Thyroid gland (tissue), 4 donors: ENCODE results near the gene SHC3. TPM values are rescaled to one million over a fixed set of nuclear protein-coding genes. Genes with fewer than 3 reads are reported as not detected.

Experiments
- DNase-seq, 2 donors: peaks; one replicate each; pipeline ENCODE4 v3.0.0-alpha.2; 2019
- H3K27ac ChIP-seq, 3 donors: fragments of 200-600 bp; sonication (generic); 1 replicate in 2 of 3; 2 replicates in 1 of 3; pipeline ENCODE4 v1.5.1; 2016 to 2019; ENCODE audit warnings: mild to moderate bottlenecking in 1 of 3, moderate library complexity in 1 of 3
- H3K27me3 ChIP-seq: fragments of 200-600 bp; sonication (generic); one replicate; pipeline ENCODE4 v1.5.1; 2019
- H3K36me3 ChIP-seq, 2 donors: fragments of 200-600 bp; sonication (generic); one replicate each; pipeline ENCODE4 v1.5.1; 2016 to 2019
- H3K4me1 ChIP-seq, 2 donors: fragments of 200-600 bp; sonication (generic); one replicate each; pipeline ENCODE4 v1.5.1; 2017 to 2019
- H3K4me3 ChIP-seq, 3 donors: fragments of 200-600 bp; sonication (generic); replicated peaks in 1 of 3; 1 replicate in 2 of 3; 2 replicates in 1 of 3; pipeline ENCODE4 v1.5.1; 2016; ENCODE audit warnings: mild to moderate bottlenecking in 1 of 3
- H3K9me3 ChIP-seq: fragments of 200-600 bp; sonication (generic); one replicate; pipeline ENCODE4 v1.5.1; 2017
- POLR2A ChIP-seq, 2 donors: fragments of 450-650 bp; IDR thresholded peaks; one replicate each; pipeline ENCODE4 v1.6.1; 2017; ENCODE audit warnings: antibody characterized with exemption in 2 of 2, mild to moderate bottlenecking in 2 of 2, moderate library complexity in 1 of 2
- WGBS, 2 donors: methylation state at CpG; one replicate each; pipeline ENCODE4 v1.1.5; 2017; 5-methylcytosine and 5-hydroxymethylcytosine counted together
- intact Hi-C: fragments of 100-400 bp; cut with DNase I; formaldehyde crosslinking; loops from one replicate; pipeline ENCODE4 v1.15.1; 2023
- total RNA-seq, 4 donors: library from RNA; depleted of rRNA; stranded (reverse); fragments of >200 nt; gene quantifications; one replicate each; pipeline ENCODE4 v1.2.3, GENCODE V29; 2016
- TF ChIP-seq, protein P1 (sequence below), 6 experiments: fragments of 200-600 bp in 3 of 6; fragments of 450-650 bp in 3 of 6; sonication (generic) in 3 of 6; IDR thresholded peaks; one replicate each; pipeline ENCODE4 v1.5.1; 2016 to 2019; ENCODE audit warnings: antibody characterized with exemption in 6 of 6, mild to moderate bottlenecking in 2 of 6, inconsistent platforms in 1 of 6, moderate library complexity in 1 of 6

Gene SHC3
- total RNA-seq, 4 donors from 2014 or later = 0.40 to 5.9 (median 1.2) TPM

DNA sequence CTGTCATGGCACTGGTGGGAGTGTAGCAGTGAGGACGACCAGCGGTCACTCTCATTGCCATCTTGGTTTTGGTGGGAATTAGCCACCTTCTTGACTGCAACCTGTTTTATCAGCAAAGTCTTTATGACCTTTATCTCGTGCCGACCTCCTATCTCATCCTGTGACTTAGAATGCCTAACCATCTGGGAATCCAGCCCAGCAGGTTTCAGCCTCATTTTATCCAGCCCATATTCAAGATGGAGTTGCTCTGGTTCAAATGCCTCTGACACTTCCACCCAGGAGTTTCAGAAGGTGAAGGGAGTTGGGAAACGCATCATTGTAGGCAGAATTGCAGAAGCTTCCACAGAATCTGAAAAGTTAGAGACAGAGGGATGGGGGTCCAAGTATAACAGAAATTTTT lies 35.4 kb downstream of the SHC3 start:
- H3K36me3 ChIP-seq = no peaks in the 10 kb centered on the region
- no peak overlapping the region for H3K4me3 ChIP-seq
- TF ChIP-seq, protein P1, sequence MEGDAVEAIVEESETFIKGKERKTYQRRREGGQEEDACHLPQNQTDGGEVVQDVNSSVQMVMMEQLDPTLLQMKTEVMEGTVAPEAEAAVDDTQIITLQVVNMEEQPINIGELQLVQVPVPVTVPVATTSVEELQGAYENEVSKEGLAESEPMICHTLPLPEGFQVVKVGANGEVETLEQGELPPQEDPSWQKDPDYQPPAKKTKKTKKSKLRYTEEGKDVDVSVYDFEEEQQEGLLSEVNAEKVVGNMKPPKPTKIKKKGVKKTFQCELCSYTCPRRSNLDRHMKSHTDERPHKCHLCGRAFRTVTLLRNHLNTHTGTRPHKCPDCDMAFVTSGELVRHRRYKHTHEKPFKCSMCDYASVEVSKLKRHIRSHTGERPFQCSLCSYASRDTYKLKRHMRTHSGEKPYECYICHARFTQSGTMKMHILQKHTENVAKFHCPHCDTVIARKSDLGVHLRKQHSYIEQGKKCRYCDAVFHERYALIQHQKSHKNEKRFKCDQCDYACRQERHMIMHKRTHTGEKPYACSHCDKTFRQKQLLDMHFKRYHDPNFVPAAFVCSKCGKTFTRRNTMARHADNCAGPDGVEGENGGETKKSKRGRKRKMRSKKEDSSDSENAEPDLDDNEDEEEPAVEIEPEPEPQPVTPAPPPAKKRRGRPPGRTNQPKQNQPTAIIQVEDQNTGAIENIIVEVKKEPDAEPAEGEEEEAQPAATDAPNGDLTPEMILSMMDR (IDR thresholded peaks at IDR 0.05) = no peak
- TF ChIP-seq POLR2A (IDR thresholded peaks at IDR 0.05) = no peak
- no peaks in the 10 kb centered on the region for H3K9me3 ChIP-seq
- WGBS, 2 donors = 95 to 96% methylated on average over 5 of the region's 5 CpGs
- no peaks in the 10 kb centered on the region for H3K27me3 ChIP-seq
- DNase-seq = no peak
- H3K4me1 ChIP-seq = peaks cover 5 to 14% of the 10 kb centered on the region in 2 donors
- no peak overlapping the region for H3K27ac ChIP-seq
- intact Hi-C loops = no loop called here

DNA sequence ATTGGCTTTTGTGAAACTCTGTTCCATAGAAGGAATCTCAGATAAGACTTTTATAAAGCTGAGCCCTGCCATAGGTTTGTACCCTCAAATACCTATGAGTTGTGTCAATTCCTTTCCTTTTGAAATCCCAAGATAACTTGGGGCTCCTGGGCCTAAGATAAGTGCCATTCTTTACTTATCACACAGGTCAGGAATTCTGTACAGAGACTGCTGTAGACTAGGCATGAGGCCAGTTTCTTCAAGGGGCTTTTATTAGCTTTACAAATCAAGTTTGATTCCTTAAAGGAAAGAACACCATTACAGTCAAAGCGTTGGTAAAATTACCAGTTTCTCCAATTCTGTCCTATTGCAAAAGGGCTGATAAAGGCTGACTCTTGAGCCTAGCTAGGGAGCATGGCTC lies 39.2 kb downstream of the SHC3 start:
- no peaks in the 10 kb centered on the region for H3K27me3 ChIP-seq
- H3K27ac ChIP-seq = no peak overlapping the region
- H3K36me3 ChIP-seq = no peaks in the 10 kb centered on the region
- no peak overlapping the region for H3K4me3 ChIP-seq
- WGBS, 2 donors = 71 to 86% methylated on average over 1 of the region's 1 CpG
- intact Hi-C loops = no loop called here
- no peaks in the 10 kb centered on the region for H3K9me3 ChIP-seq
- TF ChIP-seq POLR2A (IDR thresholded peaks at IDR 0.05) = no peak
- TF ChIP-seq, protein P1 (IDR thresholded peaks at IDR 0.05) = no peak
- DNase-seq = no peak
- no peaks in the 10 kb centered on the region for H3K4me1 ChIP-seq

DNA sequence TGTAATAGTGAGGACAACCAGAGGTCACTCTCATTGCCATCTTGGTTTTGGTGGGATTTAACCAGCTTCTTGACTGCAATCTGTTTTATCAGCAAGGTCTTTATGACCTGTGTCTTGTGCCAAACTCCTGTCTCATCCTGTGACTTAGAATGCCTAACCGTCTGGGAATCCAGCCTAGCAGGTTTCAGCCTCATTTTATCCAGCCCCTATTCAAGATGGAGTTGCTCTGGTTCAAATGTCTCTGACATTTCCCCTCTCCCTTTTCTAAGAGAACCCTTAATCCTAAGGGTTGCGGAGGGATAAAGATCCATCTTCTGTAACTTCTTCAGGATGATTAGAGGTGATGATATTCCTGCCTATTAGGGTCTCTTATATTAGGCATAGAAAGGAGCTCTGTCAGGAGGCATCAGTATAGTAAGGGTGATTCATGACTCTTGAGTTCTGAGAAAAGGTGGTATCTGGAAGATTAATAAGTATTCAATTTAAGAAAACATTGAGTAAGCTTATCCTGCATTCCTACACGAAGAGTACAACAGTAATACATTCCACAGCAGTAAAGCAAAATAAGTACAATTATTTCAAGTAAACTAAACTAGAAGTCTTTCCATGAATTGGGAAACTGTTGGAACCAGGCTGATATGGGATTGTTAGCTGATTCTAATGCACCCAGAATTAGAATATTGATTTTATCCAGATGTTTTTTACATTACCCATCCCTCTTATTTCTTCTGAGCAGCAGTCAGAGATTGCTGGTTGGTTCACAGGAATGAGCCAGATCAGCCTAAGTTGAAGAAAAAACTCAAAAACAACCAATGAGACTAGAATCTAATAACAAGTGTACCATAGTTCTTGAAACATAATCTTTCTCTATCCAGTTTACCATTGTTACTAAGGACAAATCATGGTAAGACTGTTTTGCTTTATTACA lies 39.9 kb downstream of the SHC3 start:
- intact Hi-C loops = no loop called here
- H3K36me3 ChIP-seq = no peaks in the 10 kb centered on the region
- no peak overlapping the region for H3K27ac ChIP-seq
- H3K4me1 ChIP-seq = no peaks in the 10 kb centered on the region
- TF ChIP-seq POLR2A (IDR thresholded peaks at IDR 0.05) = no peak
- TF ChIP-seq, protein P1 (IDR thresholded peaks at IDR 0.05) = no peak
- 85 to 86% methylated on average over 3 of the region's 3 CpGs for WGBS, 2 donors
- H3K27me3 ChIP-seq = no peaks in the 10 kb centered on the region
- DNase-seq = no peak
- no peak overlapping the region for H3K4me3 ChIP-seq
- H3K9me3 ChIP-seq = no peaks in the 10 kb centered on the region

DNA sequence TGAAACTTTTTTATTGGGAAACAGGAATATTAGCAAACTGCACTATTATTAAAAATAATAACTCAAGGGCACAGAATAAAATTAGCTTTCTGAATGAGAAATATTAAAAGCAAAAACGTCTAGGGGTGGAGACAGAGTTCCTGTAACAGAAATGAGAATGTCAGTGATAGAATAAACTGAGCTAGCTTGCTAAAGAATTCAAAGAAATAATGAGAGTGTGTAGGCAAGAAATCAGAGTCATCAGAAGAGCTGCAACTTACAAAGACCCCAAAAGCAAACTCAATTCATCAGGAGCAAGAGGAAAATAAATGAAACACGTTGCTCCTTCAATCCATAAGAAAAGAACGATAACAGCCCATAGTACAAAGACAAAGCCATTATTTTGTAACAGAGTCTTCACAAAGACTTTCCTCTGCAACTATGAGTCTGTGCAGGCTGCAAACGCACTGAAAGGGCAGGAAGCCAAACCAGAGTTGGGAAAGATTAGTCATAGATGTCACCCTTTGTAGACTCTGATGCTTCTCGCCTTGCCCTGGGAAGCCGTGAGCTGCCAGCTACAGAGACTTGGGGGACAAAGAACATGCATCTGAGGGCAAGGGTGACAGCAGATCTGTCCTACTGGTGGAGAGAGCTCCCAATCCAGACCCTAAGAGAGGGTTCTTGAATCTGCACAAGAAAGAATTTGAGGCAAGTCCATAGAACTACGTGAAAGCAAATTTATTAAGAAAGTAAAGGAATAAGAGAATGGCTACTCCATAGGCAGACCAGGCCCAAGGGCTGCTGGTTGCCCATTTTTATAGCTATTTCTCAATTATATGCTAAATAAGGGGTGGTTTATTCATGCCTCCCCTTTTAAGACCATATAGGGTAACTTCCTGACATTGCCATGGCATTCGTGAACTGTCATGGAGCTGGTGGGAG lies 40.8 kb downstream of the SHC3 start:
- Histone ChIP-seq H3K27me3 (no peaks in the 10 kb centered on the region), H3K36me3 (no peaks in the 10 kb centered on the region), H3K27ac (no peak overlapping the region), H3K9me3 (no peaks in the 10 kb centered on the region), H3K4me3 (no peak overlapping the region), H3K4me1 (no peaks in the 10 kb centered on the region)
- DNase-seq = peak; percentile 5 to 6
- TF ChIP-seq, protein P1 (IDR thresholded peaks at IDR 0.05) = no peak
- no peak for TF ChIP-seq POLR2A (IDR thresholded peaks at IDR 0.05)
- 70 to 72% methylated on average over 8 of the region's 8 CpGs for WGBS, 2 donors
- intact Hi-C loops = no loop called here
